Measurements from ENCODE around the gene OPCML.
A peak's percentile ranks its signal among the peaks of the same experiment; 100 is the strongest.

The OPCML gene

GRCh38 chr11:133406489-133406888 lies 125.8 kb downstream of the OPCML start:
- DNase-seq, result no peak

DNA sequence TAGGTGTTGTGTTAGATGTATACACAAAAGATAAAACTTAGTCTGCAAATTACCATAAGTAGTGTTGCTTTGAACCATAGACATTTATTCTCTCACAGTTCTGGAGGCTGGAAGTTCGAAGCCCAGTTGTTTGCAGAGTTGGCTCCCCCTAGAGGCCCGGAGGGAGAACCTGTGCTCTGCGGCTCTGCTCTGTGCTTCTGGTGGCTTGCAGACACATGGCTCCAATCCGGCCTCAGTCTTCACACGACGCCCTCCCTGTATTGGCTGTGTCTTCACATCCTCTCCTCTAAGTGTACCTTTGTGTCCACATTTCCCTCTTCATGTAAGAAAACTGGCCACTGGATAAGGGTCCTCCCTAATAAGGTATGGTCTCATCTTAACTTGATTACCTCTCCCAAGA lies 128.4 kb downstream of the OPCML start:
- DNase-seq, result peak; percentile 34

DNA sequence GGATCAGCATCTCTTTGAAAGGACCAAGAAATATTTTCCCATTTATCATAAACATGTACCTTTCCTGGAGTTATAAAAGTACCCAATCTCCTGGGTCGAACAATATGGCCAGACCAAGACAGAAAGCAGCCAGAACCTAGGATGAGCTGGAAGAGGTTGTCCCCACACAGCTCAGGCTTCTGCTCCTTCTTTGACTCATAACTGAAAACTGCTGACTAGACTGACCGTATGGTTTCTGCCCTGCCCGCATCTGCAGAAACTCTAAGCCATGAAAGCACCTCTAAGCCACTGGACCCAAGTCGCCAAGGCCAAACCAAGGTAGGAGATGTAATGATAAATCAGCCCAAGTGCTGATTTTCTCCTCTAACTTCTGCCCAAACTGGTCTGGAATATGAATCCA lies 129.8 kb downstream of the OPCML start:
- DNase-seq, result no peak

- DNase-seq, result no peak
Measured at GRCh38 chr11:133399855-133400625, 132.3 kb downstream of the OPCML start.

GRCh38 chr11:133399294-133399693 lies 133.0 kb downstream of the OPCML start:
- no peak for DNase-seq

- no peak for DNase-seq
Measured at GRCh38 chr11:133390803-133391202, 141.5 kb downstream of the OPCML start.

DNA sequence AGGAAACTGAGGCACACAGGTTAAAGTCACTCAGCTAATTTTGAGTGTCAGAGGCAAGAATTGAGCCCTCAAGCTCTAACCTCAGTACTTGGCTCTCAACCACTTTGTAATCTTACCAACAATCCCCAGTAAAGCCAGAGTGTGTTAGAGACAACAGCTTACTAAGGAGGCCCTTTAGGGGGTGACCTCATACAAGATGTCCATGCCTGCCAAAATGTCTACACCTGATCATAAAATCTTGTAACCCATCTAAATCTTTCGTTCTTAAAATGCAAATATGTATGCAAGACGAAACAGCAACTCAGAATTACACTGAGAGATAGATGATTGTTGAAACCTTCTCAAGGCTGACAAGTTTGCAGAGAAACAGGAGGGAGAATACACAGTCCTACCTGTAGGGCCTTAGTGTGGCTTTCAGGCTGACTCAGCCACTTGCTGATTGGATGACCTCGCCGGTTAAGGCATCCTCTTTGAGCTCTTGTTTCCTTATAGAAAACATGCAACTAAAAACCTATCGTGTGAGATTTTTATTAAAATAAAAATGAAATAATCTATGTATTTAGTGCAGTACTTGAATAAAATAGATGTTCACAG lies 143.2 kb downstream of the OPCML start:
- no peak for DNase-seq

DNA sequence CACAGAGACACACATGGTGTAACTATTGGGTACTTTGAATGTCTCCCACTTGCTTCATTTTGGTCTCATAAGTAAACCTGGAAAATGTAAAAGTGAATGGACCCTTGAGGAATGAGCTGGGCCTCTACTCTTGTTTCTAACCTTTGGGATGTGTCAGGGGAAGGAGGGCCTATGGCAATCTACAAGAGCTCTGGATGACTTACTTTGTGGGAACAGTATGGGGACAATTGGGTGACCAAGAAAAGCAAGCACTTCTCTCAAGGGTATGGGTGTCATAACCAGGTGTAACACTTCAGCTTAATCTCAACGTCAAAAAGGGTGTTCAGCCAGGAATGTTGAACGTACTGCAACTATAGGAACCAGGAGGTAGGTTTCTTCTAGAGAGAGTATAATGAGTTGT lies 144.0 kb downstream of the OPCML start:
- no peak for DNase-seq

DNA sequence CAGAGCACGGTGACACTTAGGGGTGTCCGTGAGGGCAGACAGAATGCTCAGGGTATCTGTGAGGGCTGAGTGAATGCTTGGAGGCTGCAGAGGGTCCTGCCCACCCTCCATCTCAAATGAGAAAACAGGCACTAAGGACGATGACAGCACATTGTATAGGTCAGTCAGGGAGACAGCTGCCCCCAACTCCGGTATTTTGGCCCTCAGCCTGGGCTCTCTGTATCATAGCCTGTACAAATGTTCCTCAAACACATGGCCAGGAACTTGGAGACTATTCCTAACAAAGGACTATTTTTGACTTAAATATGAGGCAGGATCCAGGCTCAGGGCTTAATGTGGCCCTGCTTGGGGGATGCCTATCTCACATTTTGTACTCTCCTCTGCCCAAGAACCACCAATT lies 145.4 kb downstream of the OPCML start:
- no peak for DNase-seq

GRCh38 chr11:133386262-133386661 lies 146.0 kb downstream of the OPCML start:
- peak; percentile 20 for DNase-seq

- DNase-seq, result no peak
Measured at GRCh38 chr11:133385781-133386180, 146.5 kb downstream of the OPCML start.

- DNase-seq, result no peak
Measured at GRCh38 chr11:133384731-133385130, 147.6 kb downstream of the OPCML start.

DNA sequence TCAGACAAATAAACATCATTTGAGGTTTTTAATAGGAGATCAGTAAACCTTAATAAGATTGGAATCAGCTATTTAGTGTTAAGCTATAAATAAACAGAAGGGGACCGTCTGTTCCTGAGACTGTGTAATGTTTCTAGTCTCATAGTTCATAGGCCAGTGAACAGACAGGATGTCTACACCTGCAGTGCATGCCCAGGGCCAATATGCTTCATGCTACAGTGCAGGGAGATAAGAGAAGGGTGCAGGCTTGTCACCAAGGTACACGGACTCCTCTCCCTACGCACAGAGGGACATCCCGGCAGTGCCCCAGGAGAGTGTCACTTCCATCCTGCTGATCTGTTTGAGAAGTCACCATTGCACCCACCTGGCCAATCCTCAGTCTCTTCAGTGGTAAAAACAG lies 148.6 kb downstream of the OPCML start:
- no peak for DNase-seq

- DNase-seq, result no peak
Measured at GRCh38 chr11:133383201-133383600, 149.1 kb downstream of the OPCML start.

- no peak for DNase-seq
Measured at GRCh38 chr11:133382131-133382812, 150.0 kb downstream of the OPCML start.

- no peak for DNase-seq
Measured at GRCh38 chr11:133381761-133382130, 150.6 kb downstream of the OPCML start.

- DNase-seq, result no peak
Measured at GRCh38 chr11:133366147-133366546, 166.2 kb downstream of the OPCML start.

GRCh38 chr11:133362916-133363315 lies 169.4 kb downstream of the OPCML start:
- DNase-seq, result no peak

DNA sequence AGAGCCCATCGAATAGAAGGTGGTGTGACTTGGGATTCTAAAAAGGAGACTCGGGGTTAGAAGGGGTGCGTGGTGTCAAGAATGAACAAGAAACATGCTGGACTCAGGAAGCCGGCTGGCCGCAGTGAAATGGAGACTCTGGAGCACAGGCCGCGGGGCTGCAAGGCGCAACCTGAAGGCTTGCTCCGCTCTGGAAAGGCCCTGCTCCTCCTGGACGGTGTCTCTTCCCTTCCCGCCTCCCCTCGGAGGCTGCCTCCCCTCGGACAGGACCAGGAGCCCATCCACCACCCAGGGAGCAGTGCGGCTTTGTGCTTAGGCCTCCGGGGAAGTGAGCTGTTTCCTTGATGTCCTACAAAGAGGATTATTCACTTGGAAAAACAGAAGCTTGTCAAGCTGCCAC lies 170.1 kb downstream of the OPCML start:
- DNase-seq, result no peak

DNA sequence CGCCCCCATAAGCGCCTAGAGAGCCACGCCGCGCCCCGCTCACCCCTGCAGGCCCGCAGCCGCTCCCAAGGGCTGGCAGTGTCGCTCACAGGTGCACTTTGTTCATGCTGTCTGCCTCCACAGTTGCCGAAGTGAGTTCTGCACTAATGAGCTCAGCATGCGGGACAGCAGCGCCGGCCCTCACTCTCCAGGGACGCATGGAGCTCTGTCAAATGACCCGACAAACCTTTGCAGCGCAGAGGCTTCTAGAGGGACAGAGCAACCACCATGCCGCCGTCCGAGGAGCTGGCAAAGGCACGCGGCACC lies 170.7 kb downstream of the OPCML start:
- DNase-seq, result no peak

- DNase-seq, result no peak
Measured at GRCh38 chr11:133360860-133361688, 171.2 kb downstream of the OPCML start.

DNA sequence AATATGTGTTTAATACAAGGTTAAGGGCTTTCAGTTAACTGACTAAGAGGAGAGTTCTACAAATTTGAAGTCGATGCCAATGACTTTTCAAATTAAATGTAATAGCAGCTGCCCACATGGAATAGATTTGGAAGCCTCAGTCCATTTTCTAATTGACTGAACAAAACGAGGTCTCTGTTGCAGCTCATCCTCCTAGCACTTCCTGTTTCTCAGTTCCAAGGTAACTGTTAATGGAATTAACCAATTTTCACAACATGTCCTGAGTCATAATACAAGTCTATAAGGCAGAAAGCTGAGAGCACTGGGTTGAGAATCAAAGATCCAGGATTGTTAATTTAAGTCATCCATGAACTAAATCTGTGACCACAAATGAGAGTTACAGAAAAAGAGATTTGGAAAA lies 177.2 kb downstream of the OPCML start:
- DNase-seq, result no peak

DNA sequence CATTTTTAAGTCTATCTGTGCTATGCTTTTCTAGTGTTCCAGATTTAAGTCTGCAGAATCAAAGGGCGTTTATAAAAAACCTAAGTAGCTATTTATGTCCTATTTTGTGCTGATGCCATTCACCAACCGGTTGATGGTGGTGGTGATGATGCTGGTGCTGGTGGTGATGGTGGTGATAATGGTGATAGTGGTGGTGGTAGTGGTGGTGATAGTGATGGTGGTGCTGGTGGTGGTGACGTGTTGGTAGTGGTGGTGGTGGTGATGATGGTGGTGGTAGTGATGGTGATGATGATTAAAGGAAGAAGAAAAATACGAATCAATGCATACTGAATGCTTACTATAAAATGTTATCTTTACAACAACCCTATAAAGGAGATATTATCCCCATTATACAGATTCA lies 178.2 kb downstream of the OPCML start:
- no peak for DNase-seq

DNA sequence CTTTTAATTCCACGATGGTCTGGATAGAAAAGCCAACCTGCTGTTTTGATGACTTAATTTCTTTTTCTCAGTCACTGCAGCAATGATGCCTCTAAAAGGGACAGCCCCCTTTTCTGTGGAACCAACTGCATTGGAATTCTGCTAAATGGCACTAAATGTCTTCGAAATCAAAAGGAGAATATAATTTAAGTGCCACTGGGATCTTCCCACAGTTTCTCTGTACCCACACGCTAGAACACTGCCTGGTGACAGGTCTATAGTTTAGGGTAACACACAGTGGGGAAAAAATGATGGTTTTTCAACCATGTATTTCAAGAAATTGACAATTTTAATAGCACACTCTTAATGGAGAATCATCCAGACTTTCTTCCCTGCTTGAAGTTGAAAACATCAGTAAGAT lies 182.3 kb downstream of the OPCML start:
- no peak for DNase-seq
